CD14-positive monocyte (primary cell): ENCODE results near the gene TCF4. TPM values are rescaled to one million over a fixed set of nuclear protein-coding genes. Genes with fewer than 3 reads are reported as not detected.

Source experiments
- DNase-seq, 3 donors: peaks; one replicate each; pipeline ENCODE4 v3.0.0-alpha.2; 2011 to 2022
- H2AFZ ChIP-seq: 2 replicates; pipeline ENCODE4 v1.6.0; 2012; ENCODE audit warnings: mild to moderate bottlenecking, low read depth, low read length, inconsistent platforms; ENCODE audit not compliant: insufficient read depth, poor library complexity, severe bottlenecking
- H3K27ac ChIP-seq, 2 donors: 1 replicate in 1 of 2; 2 replicates in 1 of 2; pipeline ENCODE4 v1.5.1; 2012 to 2013; ENCODE audit warnings: low read length in 2 of 2, control low read depth in 1 of 2, inconsistent platforms in 1 of 2, low read depth in 1 of 2, mild to moderate bottlenecking in 1 of 2
- H3K27me3 ChIP-seq, 2 donors: one replicate each; pipeline versions ENCODE4 v1.6.0 to v1.6.1; 2011 to 2013; ENCODE audit warnings: low read length in 2 of 2; ENCODE audit not compliant: control insufficient read depth in 2 of 2, insufficient read depth in 2 of 2
- H3K36me3 ChIP-seq, 2 donors: replicated peaks in 1 of 2; 1 replicate in 1 of 2; 2 replicates in 1 of 2; pipeline versions ENCODE4 v1.5.1 to v1.6.1; 2012 to 2013; ENCODE audit warnings: low read length in 2 of 2, control low read depth in 1 of 2, inconsistent platforms in 1 of 2, mild to moderate bottlenecking in 1 of 2; ENCODE audit not compliant: insufficient read depth in 2 of 2, control insufficient read depth in 1 of 2
- H3K4me1 ChIP-seq, 2 donors: 1 replicate in 1 of 2; 2 replicates in 1 of 2; pipeline versions ENCODE4 v1.5.1 to v1.6.1; 2012 to 2013; ENCODE audit warnings: low read length in 2 of 2, control low read depth in 1 of 2, inconsistent platforms in 1 of 2, mild to moderate bottlenecking in 1 of 2, moderate library complexity in 1 of 2; ENCODE audit not compliant: insufficient read depth in 2 of 2, control insufficient read depth in 1 of 2
- H3K4me2 ChIP-seq: replicated peaks from 2 replicates; pipeline ENCODE3; 2012; ENCODE audit warnings: low read length, moderate library complexity, mild to moderate bottlenecking; ENCODE audit not compliant: poor library complexity, severe bottlenecking; ENCODE audit errors: extremely low read depth
- H3K4me3 ChIP-seq, 3 experiments: fragments of 200-600 bp in 1 of 3; sonication (generic) in 1 of 3; replicated peaks in 1 of 3; 1 replicate in 2 of 3; 2 replicates in 1 of 3; pipeline ENCODE4 v1.5.1; 2011 to 2013; ENCODE audit warnings: low read length in 3 of 3, mild to moderate bottlenecking in 3 of 3, control low read depth in 2 of 3, low read depth in 2 of 3, inconsistent platforms in 1 of 3, moderate library complexity in 1 of 3
- H3K79me2 ChIP-seq: 2 replicates; pipeline ENCODE4 v1.6.0; 2012; ENCODE audit warnings: mild to moderate bottlenecking, control low read depth, inconsistent platforms, low read length, moderate library complexity; ENCODE audit not compliant: insufficient read depth
- H3K9ac ChIP-seq: 2 replicates; pipeline ENCODE4 v1.6.0; 2017; ENCODE audit warnings: low read length, mild to moderate bottlenecking; ENCODE audit not compliant: insufficient read depth, poor library complexity, severe bottlenecking
- H3K9me3 ChIP-seq, 2 donors: replicated peaks in 1 of 2; 1 replicate in 1 of 2; 2 replicates in 1 of 2; pipeline versions ENCODE4 v1.5.1 to v1.6.1; 2012 to 2013; ENCODE audit warnings: low read length in 2 of 2, control low read depth in 1 of 2; ENCODE audit not compliant: control insufficient read depth in 1 of 2, insufficient read depth in 1 of 2
- H4K20me1 ChIP-seq: 2 replicates; pipeline ENCODE4 v1.6.0; 2012; ENCODE audit warnings: mild to moderate bottlenecking, low read length, control low read depth, moderate library complexity; ENCODE audit not compliant: insufficient read depth
- H3K27ac Mint-ChIP-seq, 7 donors: one replicate each; pipeline ENCODE4 v1.8.0; 2020; ENCODE audit warnings: mild to moderate bottlenecking in 7 of 7, mixed read lengths in 7 of 7, moderate library complexity in 6 of 7, inconsistent platforms in 2 of 7
- H3K27me3 Mint-ChIP-seq, 3 donors: one replicate each; pipeline ENCODE4 v1.8.0; 2021 to 2022; ENCODE audit warnings: low read depth in 3 of 3, mild to moderate bottlenecking in 3 of 3, mixed read lengths in 3 of 3, moderate library complexity in 3 of 3, inconsistent platforms in 1 of 3
- H3K36me3 Mint-ChIP-seq, 2 donors: one replicate each; pipeline ENCODE4 v1.8.0; 2020; ENCODE audit warnings: mixed read lengths in 2 of 2, inconsistent platforms in 1 of 2, mild to moderate bottlenecking in 1 of 2
- H3K4me1 Mint-ChIP-seq: one replicate; pipeline ENCODE4 v1.8.0; 2020; ENCODE audit warnings: mild to moderate bottlenecking, mixed read lengths
- H3K4me3 Mint-ChIP-seq, 2 donors: one replicate each; pipeline ENCODE4 v1.8.0; 2020; ENCODE audit warnings: mild to moderate bottlenecking in 2 of 2, mixed read lengths in 2 of 2, moderate library complexity in 1 of 2
- H3K9me3 Mint-ChIP-seq, 7 donors: one replicate each; pipeline ENCODE4 v1.8.0; 2020 to 2022; ENCODE audit warnings: mixed read lengths in 7 of 7, mild to moderate bottlenecking in 6 of 7, moderate library complexity in 6 of 7, inconsistent platforms in 2 of 7
- WGBS: methylation state at CpG from one replicate; pipeline ENCODE4 v1.1.5; 2013; ENCODE audit warnings: missing lambda C conversion rate; ENCODE audit not compliant: insufficient coverage; 5-methylcytosine and 5-hydroxymethylcytosine counted together
- intact Hi-C, 2 donors: fragments of 100-400 bp; cut with micrococcal nuclease; formaldehyde crosslinking; loops; one replicate each; pipeline versions ENCODE4 v1.15.0 to v1.15.1; 2023
- polyA plus RNA-seq, 3 donors: library from polyadenylated mRNA; depleted of rRNA in 1 of 3; unstranded in 2 of 3; stranded (reverse) in 1 of 3; fragments of 300-500 nt in 2 of 3; fragments of >200 nt in 1 of 3; fragmentation: Illumina TruSeq in 2 of 3; gene quantifications; 1 replicate in 2 of 3; 2 replicates in 1 of 3; pipeline ENCODE4 v1.2.3, GENCODE V29; 2012 to 2021
- TF ChIP-seq, protein P1 (sequence below): fragments of 200-600 bp; IDR thresholded peaks from one replicate; pipeline ENCODE4 v1.8.0; 2022; ENCODE audit warnings: antibody characterized with exemption, mild to moderate bottlenecking

The TCF4 gene
- polyA plus RNA-seq, 3 donors, result 5.9 to 12.9 (median 10.7) TPM

DNA sequence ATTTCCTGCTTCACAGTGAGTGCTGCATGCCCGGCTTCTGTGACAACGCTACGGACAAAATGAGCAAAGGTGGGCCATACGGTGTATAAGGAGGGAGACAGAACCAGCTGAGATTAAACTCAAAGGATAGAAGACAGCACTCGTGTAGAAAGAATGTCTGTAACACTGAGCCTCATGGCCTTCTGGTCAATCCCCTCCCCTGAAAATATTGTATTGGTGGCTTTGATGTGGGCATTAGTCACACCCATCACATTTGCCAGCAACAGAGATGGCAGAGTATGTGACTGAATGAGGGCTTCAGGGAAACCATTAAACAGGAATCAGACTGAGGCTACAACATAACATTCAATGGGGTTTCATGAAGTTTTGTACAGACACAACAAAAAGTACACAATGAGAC, 341.0 kb downstream of the TCF4 start:
- intact Hi-C loops, result no loop called here
- H4K20me1 ChIP-seq, result no peaks in the 10 kb centered on the region
- 100% methylated on average over 2 of the region's 5 CpGs for WGBS
- peaks cover 3 to 8% of the 10 kb centered on the region in 2 donors for H3K36me3 Mint-ChIP-seq
- TF ChIP-seq, protein P1, sequence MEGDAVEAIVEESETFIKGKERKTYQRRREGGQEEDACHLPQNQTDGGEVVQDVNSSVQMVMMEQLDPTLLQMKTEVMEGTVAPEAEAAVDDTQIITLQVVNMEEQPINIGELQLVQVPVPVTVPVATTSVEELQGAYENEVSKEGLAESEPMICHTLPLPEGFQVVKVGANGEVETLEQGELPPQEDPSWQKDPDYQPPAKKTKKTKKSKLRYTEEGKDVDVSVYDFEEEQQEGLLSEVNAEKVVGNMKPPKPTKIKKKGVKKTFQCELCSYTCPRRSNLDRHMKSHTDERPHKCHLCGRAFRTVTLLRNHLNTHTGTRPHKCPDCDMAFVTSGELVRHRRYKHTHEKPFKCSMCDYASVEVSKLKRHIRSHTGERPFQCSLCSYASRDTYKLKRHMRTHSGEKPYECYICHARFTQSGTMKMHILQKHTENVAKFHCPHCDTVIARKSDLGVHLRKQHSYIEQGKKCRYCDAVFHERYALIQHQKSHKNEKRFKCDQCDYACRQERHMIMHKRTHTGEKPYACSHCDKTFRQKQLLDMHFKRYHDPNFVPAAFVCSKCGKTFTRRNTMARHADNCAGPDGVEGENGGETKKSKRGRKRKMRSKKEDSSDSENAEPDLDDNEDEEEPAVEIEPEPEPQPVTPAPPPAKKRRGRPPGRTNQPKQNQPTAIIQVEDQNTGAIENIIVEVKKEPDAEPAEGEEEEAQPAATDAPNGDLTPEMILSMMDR, result no peak
- H3K9me3 ChIP-seq, result no peaks in the 10 kb centered on the region
- no peak overlapping the region for H3K4me3 ChIP-seq
- peaks cover 0 to 2% (median 0%) of the 10 kb centered on the region in 3 donors for H3K27me3 Mint-ChIP-seq
- H3K4me1 ChIP-seq, result no peaks in the 10 kb centered on the region
- no peak overlapping the region for H3K4me3 Mint-ChIP-seq
- H3K27ac Mint-ChIP-seq, result no peak overlapping the region
- no peaks in the 10 kb centered on the region for H3K36me3 ChIP-seq
- peaks cover 8% of the 10 kb centered on the region for H3K4me1 Mint-ChIP-seq
- no peaks in the 10 kb centered on the region for H3K9me3 Mint-ChIP-seq
- no peak overlapping the region for H3K27ac ChIP-seq
- H2AFZ ChIP-seq, result no peak overlapping the region
- H3K79me2 ChIP-seq, result no peaks in the 10 kb centered on the region
- no peak overlapping the region for H3K4me2 ChIP-seq
- H3K9ac ChIP-seq, result no peak overlapping the region
- no peaks in the 10 kb centered on the region for H3K27me3 ChIP-seq
- DNase-seq, result no peak

DNA sequence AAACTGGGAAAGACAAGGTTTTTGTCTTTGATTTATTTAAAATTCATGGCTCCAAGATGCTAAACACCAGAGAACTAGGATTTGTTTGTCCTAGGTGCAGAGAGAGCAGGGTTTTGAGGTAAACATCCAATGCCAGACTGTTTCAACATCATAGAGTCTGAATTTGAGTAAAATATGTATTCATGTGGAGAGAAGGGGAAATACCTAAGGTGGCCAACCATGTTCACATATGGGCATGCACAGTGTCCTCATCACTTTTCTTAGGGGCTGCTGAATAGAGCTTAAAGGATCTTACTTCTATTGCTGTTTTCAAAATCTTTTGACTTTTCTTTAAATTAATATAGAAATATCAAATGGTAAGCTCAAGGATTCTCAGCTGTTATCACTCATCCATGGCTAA, 341.7 kb downstream of the TCF4 start:
- Histone ChIP-seq H3K4me2 (no peak overlapping the region), H3K36me3 (no peaks in the 10 kb centered on the region), H3K27ac (no peak overlapping the region), H3K79me2 (no peaks in the 10 kb centered on the region), H3K9ac (no peak overlapping the region), H3K4me1 (no peaks in the 10 kb centered on the region), H3K4me3 (no peak overlapping the region), H4K20me1 (no peaks in the 10 kb centered on the region), H2AFZ (no peak overlapping the region), H3K9me3 (no peaks in the 10 kb centered on the region), H3K27me3 (no peaks in the 10 kb centered on the region)
- peaks cover 3 to 8% of the 10 kb centered on the region in 2 donors for H3K36me3 Mint-ChIP-seq
- H3K4me3 Mint-ChIP-seq, result no peak overlapping the region
- intact Hi-C loops, result no loop called here
- TF ChIP-seq, protein P1, result no peak
- peaks cover 6% of the 10 kb centered on the region for H3K4me1 Mint-ChIP-seq
- H3K27me3 Mint-ChIP-seq, result peaks cover 0 to 2% (median 0%) of the 10 kb centered on the region in 3 donors
- no peak for DNase-seq
- H3K27ac Mint-ChIP-seq, result no peak overlapping the region
- H3K9me3 Mint-ChIP-seq, result no peaks in the 10 kb centered on the region
